Stomach (tissue), 9 donors: ENCODE results near the gene NUAK1. TPM values are rescaled to one million over a fixed set of nuclear protein-coding genes. Genes with fewer than 3 reads are reported as not detected.

Experiments
- DNase-seq, 2 donors: peaks; one replicate each; pipeline versions ENCODE4 v3.0.0 to v3.0.0-alpha.2; 2013 to 2019
- H3K27ac ChIP-seq, 5 donors: fragments of 200-600 bp in 4 of 5; sonication (generic) in 4 of 5; one replicate each; pipeline ENCODE4 v1.5.1; 2013 to 2019; ENCODE audit warnings: mild to moderate bottlenecking in 1 of 5, moderate library complexity in 1 of 5
- H3K27me3 ChIP-seq, 3 donors: fragments of 200-600 bp; sonication (generic); one replicate each; pipeline ENCODE4 v1.5.1; 2017 to 2019; ENCODE audit warnings: mixed run types in 1 of 3
- H3K36me3 ChIP-seq, 4 donors: fragments of 200-600 bp; sonication (generic); 1 replicate in 3 of 4; 2 replicates in 1 of 4; pipeline ENCODE4 v1.5.1; 2016 to 2019
- H3K4me1 ChIP-seq, 4 donors: fragments of 200-600 bp; sonication (generic); one replicate each; pipeline ENCODE4 v1.5.1; 2016 to 2019
- H3K4me3 ChIP-seq, 4 donors: fragments of 200-600 bp; sonication (generic) in 3 of 4; one replicate each; pipeline ENCODE4 v1.5.1; 2016 to 2019; ENCODE audit warnings: mild to moderate bottlenecking in 1 of 4
- H3K9me3 ChIP-seq, 4 donors: fragments of 200-600 bp; sonication (generic); one replicate each; pipeline ENCODE4 v1.5.1; 2016 to 2019
- CTCF ChIP-seq, 7 experiments: fragments of 450-650 bp in 4 of 7; fragments of 200-600 bp in 3 of 7; sonication (generic) in 3 of 7; IDR thresholded peaks; one replicate each; pipeline ENCODE4 v1.5.1; 2016 to 2019; ENCODE audit warnings: antibody characterized with exemption in 7 of 7, control low read depth in 2 of 7, mild to moderate bottlenecking in 1 of 7
- EP300 ChIP-seq: sonication (generic); formaldehyde crosslinking; IDR thresholded peaks from one replicate; pipeline ENCODE4 v1.6.1; 2017; ENCODE audit warnings: antibody characterized with exemption
- POLR2A ChIP-seq, 4 donors: fragments of 450-650 bp; IDR thresholded peaks; one replicate each; pipeline ENCODE4 v1.6.1; 2016; ENCODE audit warnings: antibody characterized with exemption in 4 of 4, control low read depth in 2 of 4, mild to moderate bottlenecking in 1 of 4, moderate library complexity in 1 of 4
- POLR2AphosphoS5 ChIP-seq, 3 donors: sonication (generic); formaldehyde crosslinking; IDR thresholded peaks; one replicate each; pipeline ENCODE4 v1.6.1; 2016; ENCODE audit warnings: antibody characterized with exemption in 3 of 3
- WGBS, 5 donors: extraction: QIAGEN DNeasy Blood & Tissue Kit in 3 of 5; methylation state at CpG; one replicate each; pipeline versions ENCODE4 v1.1.5 to v1.1.7; 2013 to 2018; 5-methylcytosine and 5-hydroxymethylcytosine counted together
- intact Hi-C: fragments of 100-400 bp; cut with DNase I; formaldehyde crosslinking; loops from one replicate; pipeline ENCODE4 v1.15.1; 2023; ENCODE audit warnings: low total_unique reads
- polyA plus RNA-seq, 3 donors: library from polyadenylated mRNA; stranded (reverse); fragments of 200-250 nt; gene quantifications; one replicate each; pipeline ENCODE4 v1.2.3, GENCODE V29; 2013
- total RNA-seq, 5 donors: library from RNA; depleted of rRNA; stranded (reverse); fragments of >200 nt; gene quantifications; one replicate each; pipeline versions ENCODE4 v1.1.0 to v1.2.3, GENCODE V29; 2014 to 2016
- donor health status: healthy with polysubstance abuse.
- donor health status: Bipolar disorder and iron deficiency.
- donor health status: healthy.

Gene NUAK1
- total and polyA plus RNA-seq, 8 donors, result 0.58 to 79.0 (median 4.3) TPM

GRCh38 chr12:106037524-106038298 lies 101.0 kb downstream of the NUAK1 start:
- Histone ChIP-seq H3K36me3 (no peaks in the 10 kb centered on the region), H3K4me3 (no peak overlapping the region), H3K27me3 (peaks cover 0 to 13% (median 0%) of the 10 kb centered on the region in 3 donors), H3K4me1 (no peaks in the 10 kb centered on the region), H3K9me3 (no peaks in the 10 kb centered on the region), H3K27ac (no peak overlapping the region)
- 50 to 66% (median 64%) methylated on average over 4 of the region's 4 CpGs for WGBS, 5 donors
- intact Hi-C loops, result no loop called here
- DNase-seq, result no peak
- TF ChIP-seq CTCF (IDR thresholded peaks at IDR 0.05) (no peak), POLR2A (IDR thresholded peaks at IDR 0.05) (no peak), EP300 (no peak), POLR2AphosphoS5 (IDR thresholded peaks at IDR 0.05) (no peak)

- H3K9me3 ChIP-seq, result no peaks in the 10 kb centered on the region
- H3K27me3 ChIP-seq, result peaks cover 0 to 13% (median 0%) of the 10 kb centered on the region in 3 donors
- 57 to 82% (median 72%) methylated on average over 5 of the region's 5 CpGs for WGBS, 5 donors
- H3K4me1 ChIP-seq, result no peaks in the 10 kb centered on the region
- no peak overlapping the region for H3K27ac ChIP-seq
- TF ChIP-seq POLR2AphosphoS5 (IDR thresholded peaks at IDR 0.05), result no peak
- TF ChIP-seq EP300, result no peak
- TF ChIP-seq CTCF (IDR thresholded peaks at IDR 0.05), result no peak
- TF ChIP-seq POLR2A (IDR thresholded peaks at IDR 0.05), result no peak
- H3K4me3 ChIP-seq, result no peak overlapping the region
- intact Hi-C loops, result no loop called here
- H3K36me3 ChIP-seq, result no peaks in the 10 kb centered on the region
- no peak for DNase-seq
These were observed 103.3 kb downstream of the NUAK1 start for GRCh38 chr12:106035421-106035820.

- WGBS, 5 donors, result 83 to 90% (median 87%) methylated on average over 4 of the region's 4 CpGs
- no peaks in the 10 kb centered on the region for H3K9me3 ChIP-seq
- no peak for DNase-seq
- TF ChIP-seq EP300 (no peak), POLR2AphosphoS5 (IDR thresholded peaks at IDR 0.05) (no peak), POLR2A (IDR thresholded peaks at IDR 0.05) (no peak), CTCF (IDR thresholded peaks at IDR 0.05) (no peak)
- H3K4me1 ChIP-seq, result peaks cover 0 to 4% (median 0%) of the 10 kb centered on the region in 4 donors
- no peaks in the 10 kb centered on the region for H3K36me3 ChIP-seq
- H3K27ac ChIP-seq, result no peak overlapping the region
- intact Hi-C loops, result no loop called here
- H3K4me3 ChIP-seq, result no peak overlapping the region
- H3K27me3 ChIP-seq, result peaks cover 0 to 2% (median 0%) of the 10 kb centered on the region in 3 donors
These were observed 104.4 kb downstream of the NUAK1 start for GRCh38 chr12:106034316-106034715.

- Histone ChIP-seq H3K9me3 (no peaks in the 10 kb centered on the region), H3K4me3 (no peak overlapping the region), H3K27me3 (no peaks in the 10 kb centered on the region), H3K4me1 (peaks cover 0 to 4% (median 0%) of the 10 kb centered on the region in 4 donors), H3K36me3 (no peaks in the 10 kb centered on the region), H3K27ac (no peak overlapping the region)
- no peak for DNase-seq
- WGBS, 5 donors, result 75 to 89% (median 89%) methylated on average over 4 of the region's 4 CpGs
- no peak for TF ChIP-seq POLR2AphosphoS5 (IDR thresholded peaks at IDR 0.05)
- intact Hi-C loops, result no loop called here
These were observed 105.5 kb downstream of the NUAK1 start for GRCh38 chr12:106033161-106033675.

GRCh38 chr12:106032623-106032925 lies 106.2 kb downstream of the NUAK1 start:
- Histone ChIP-seq H3K9me3 (no peaks in the 10 kb centered on the region), H3K4me3 (no peak overlapping the region), H3K36me3 (no peaks in the 10 kb centered on the region), H3K4me1 (peaks cover 0 to 4% (median 0%) of the 10 kb centered on the region in 4 donors), H3K27me3 (no peaks in the 10 kb centered on the region), H3K27ac (no peak overlapping the region)
- TF ChIP-seq CTCF (IDR thresholded peaks at IDR 0.05) (no peak), POLR2A (IDR thresholded peaks at IDR 0.05) (no peak), POLR2AphosphoS5 (IDR thresholded peaks at IDR 0.05) (no peak), EP300 (no peak)
- DNase-seq, result no peak
- intact Hi-C loops, result no loop called here
